Measurements from ENCODE around the gene KIF19. TPM values are rescaled to one million over a fixed set of nuclear protein-coding genes. Genes with fewer than 3 reads are reported as not detected.

The KIF19 gene
- total RNA-seq, 1 experiment from 2014 or later, result 0.15 TPM

DNA sequence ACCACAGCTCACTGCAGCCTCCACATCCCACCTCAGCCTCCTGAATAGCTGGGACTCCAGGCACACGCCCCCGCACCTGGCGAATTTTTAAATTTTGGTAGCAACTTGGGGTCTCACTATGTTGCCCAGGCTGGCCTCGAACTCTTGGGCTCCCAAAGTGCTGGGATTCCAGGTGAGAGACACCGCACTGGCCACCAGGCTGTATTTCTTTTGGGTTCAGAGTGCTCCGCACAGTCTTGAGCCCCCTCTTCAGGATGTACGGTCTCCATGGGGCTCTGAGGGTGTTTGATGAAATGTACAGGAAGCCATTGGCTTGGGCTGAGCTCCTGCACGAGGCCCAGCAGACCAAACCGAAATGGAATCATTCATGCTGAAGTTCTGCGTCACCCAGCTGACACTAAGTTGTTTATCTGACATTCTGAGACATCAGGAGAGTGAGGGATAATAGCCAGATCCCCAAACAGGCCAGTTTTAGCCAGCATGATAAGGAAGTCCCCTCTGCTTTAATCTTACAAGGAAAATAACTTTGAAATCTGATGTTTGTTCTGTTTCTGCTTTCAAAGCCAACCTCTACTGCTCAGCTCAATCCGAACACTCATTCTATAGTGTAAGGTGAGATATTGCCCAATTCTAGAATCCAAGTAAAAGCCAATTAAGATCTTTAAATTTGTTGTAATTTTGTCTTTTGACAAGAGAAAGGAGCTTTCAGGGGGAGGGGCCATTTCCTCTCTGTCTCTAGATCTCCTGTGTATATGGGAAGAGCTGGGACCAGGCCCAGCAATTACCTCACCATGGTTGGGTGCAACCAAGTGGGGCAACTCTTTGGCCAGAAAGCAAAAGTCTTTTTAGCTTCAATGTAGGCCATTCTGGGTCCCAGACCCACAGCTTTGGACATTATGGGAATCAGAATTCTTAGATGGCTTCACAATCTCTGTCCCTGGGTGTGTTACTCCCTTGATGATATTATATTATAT lies 64.9 kb downstream of the KIF19 start (continued):
- TF ChIP-seq, protein P1, sequence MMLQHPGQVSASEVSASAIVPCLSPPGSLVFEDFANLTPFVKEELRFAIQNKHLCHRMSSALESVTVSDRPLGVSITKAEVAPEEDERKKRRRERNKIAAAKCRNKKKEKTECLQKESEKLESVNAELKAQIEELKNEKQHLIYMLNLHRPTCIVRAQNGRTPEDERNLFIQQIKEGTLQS (IDR thresholded peaks at IDR 0.05), result no peak
- TF ChIP-seq EGR1 (IDR thresholded peaks at IDR 0.05; ENCODE audit: low read depth) (no peak), SIN3A (IDR thresholded peaks at IDR 0.05; ENCODE audit: low read depth) (no peak)

GRCh38 chr17:74391771-74392170 lies 65.7 kb downstream of the KIF19 start:
- BruUV-seq (replicated peaks), result no TSS peak
- no peaks in the 10 kb centered on the region for H3K9me2 ChIP-seq (ENCODE audit: insufficient read depth)
- POLR2A ChIA-PET, result no interaction called here
- H3K4me1 ChIP-seq (ENCODE audit: control insufficient read depth in 1 of 2, insufficient read depth in 2 of 2, low read length in 2 of 2), result peaks cover 0 to 6% of the 10 kb centered on the region in 2 experiments; a peak in 2 of 4 replicates
- no peak overlapping the region for H3K4me3 ChIP-seq (replicated peaks in 1 of 2; ENCODE audit: low read depth in 1 of 2, low read length in 2 of 2)
- RAD21 ChIA-PET (ENCODE audit: low non-redundant PET in 1 of 2, low total read pairs in 2 of 2, uncharacterized antibody in 2 of 2, unreplicated experiment in 2 of 2), result interaction anchor here in 1 of 2 experiments (1.0 kb wide), 1 partner anchor 12 kb away, joined by 4 read pairs; no protein-coding TSS in a partner anchor
- CTCF ChIA-PET, result interaction anchor here (1.2 to 1.6 kb wide), 3 partner anchors 12 to 46 kb away, joined by 3 to 7 read pairs (median 3); partner anchors contain the start of gene GPR142
- no peaks in the 10 kb centered on the region for H4K20me1 ChIP-seq (ENCODE audit: insufficient read depth)
- no peak for TF ChIP-seq RAD21 (IDR thresholded peaks at IDR 0.05; ENCODE audit: low read depth)
- TF ChIP-seq CBX3 (IDR thresholded peaks at IDR 0.05; ENCODE audit: low read depth), result no peak
- TF ChIP-seq, protein P1 (IDR thresholded peaks at IDR 0.05), result no peak
- TF ChIP-seq EZH2phosphoT487 (IDR thresholded peaks at IDR 0.05; ENCODE audit: borderline replicate concordance), result no peak
- no peak for TF ChIP-seq POLR2A (IDR thresholded peaks at IDR 0.05; ENCODE audit: borderline replicate concordance, extremely low read depth, insufficient read depth, insufficient read length)
- TF ChIP-seq, protein P2, sequence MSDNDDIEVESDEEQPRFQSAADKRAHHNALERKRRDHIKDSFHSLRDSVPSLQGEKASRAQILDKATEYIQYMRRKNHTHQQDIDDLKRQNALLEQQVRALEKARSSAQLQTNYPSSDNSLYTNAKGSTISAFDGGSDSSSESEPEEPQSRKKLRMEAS (IDR thresholded peaks at IDR 0.05), result no peak
- TF ChIP-seq ZNF274 (IDR thresholded peaks at IDR 0.05; ENCODE audit: low read depth, low read length), result no peak
- TF ChIP-seq TCF7L2 (IDR thresholded peaks at IDR 0.05; ENCODE audit: borderline replicate concordance, extremely low read depth, insufficient read depth, insufficient read length), result no peak
- TF ChIP-seq JUND (IDR thresholded peaks at IDR 0.05), result no peak
- H3K36me3 ChIP-seq (ENCODE audit: control insufficient read depth in 1 of 2, insufficient read depth in 2 of 2, low read length in 2 of 2), result no peaks in the 10 kb centered on the region
- intact Hi-C loops (cut with micrococcal nuclease), result no loop called here
- H3K9me3 ChIP-seq (ENCODE audit: control insufficient read depth in 1 of 2, insufficient read depth in 1 of 2, low read depth in 1 of 2, low read length in 2 of 2), result no peaks in the 10 kb centered on the region
- no peaks in the 10 kb centered on the region for H3K27me3 ChIP-seq (ENCODE audit: insufficient read depth, low read length)
- H3K27ac ChIP-seq (ENCODE audit: low read depth, low read length), result no peak overlapping the region
- H2AFZ ChIP-seq (ENCODE audit: low read depth, low read length, poor library complexity, severe bottlenecking), result no peak overlapping the region
- ATAC-seq (no peak), DNase-seq (ENCODE audit: low read depth, low spot score) (no peak)
- no peak overlapping the region for H3K9ac ChIP-seq (ENCODE audit: low read length)
- H3K4me2 ChIP-seq (ENCODE audit: low read length), result no peak overlapping the region
- no peaks in the 10 kb centered on the region for H3K79me2 ChIP-seq (ENCODE audit: insufficient read depth, low read length)
